ENCODE results near the gene ZNF311. TPM values are rescaled to one million over a fixed set of nuclear protein-coding genes. Genes with fewer than 3 reads are reported as not detected.

ZNF311 gene
- total and polyA plus RNA-seq, 2 of the 13 experiments (the other 11 are each of a cell fraction or from before 2014, with no cell fraction given): not detected

DNA sequence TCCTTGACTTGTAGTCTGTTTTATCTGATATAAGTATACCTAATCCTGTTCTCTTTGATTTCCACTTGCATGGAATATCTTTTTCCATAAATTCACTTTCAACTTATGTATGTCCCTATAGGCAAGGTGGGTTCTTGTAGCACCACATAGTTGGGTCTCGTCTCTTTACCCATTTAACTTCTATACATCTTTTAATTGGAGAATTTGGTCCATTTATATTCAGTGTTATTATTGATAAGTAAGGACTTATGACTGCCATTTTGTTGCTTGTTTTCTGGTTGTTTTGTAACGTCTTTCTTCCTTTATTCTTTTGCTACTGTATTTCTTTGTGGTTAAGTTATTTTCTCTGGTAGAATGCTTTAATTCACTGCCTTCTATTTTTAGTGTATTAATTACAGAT, 14.5 kb upstream of the ZNF311 start:
- Histone ChIP-seq H3K79me2 (ENCODE audit: insufficient read depth, low read length) (no peaks in the 10 kb centered on the region), H3K27ac (ENCODE audit: extremely low read length, insufficient read depth, low read length) (no peak overlapping the region), H3K4me1 (ENCODE audit: insufficient read depth, low read length) (peaks cover 22% of the 10 kb centered on the region), H3K4me3 (replicated peaks in 1 of 3; ENCODE audit: insufficient read depth in 1 of 3, low read depth in 2 of 3, low read length in 3 of 3) (no peak overlapping the region), H3K36me3 (replicated peaks in 1 of 2; ENCODE audit: control insufficient read depth in 1 of 2, insufficient read depth in 2 of 2, low read length in 2 of 2) (no peaks in the 10 kb centered on the region), H3K4me2 (ENCODE audit: low read depth, low read length) (no peak overlapping the region), H3K9me3 (ENCODE audit: low read length) (no peaks in the 10 kb centered on the region), H3K9ac (ENCODE audit: insufficient read depth, low read depth, low read length) (no peak overlapping the region), H3K27me3 (ENCODE audit: control insufficient read depth in 1 of 2, insufficient read depth in 2 of 2, low read length in 2 of 2) (no peaks in the 10 kb centered on the region; a peak in 1 of 5 replicates), H4K20me1 (ENCODE audit: insufficient read depth, low read length) (no peaks in the 10 kb centered on the region), H2AFZ (ENCODE audit: low read length) (no peak overlapping the region)
- in situ Hi-C loops (cut with HindIII; ENCODE audit: extremely low pct_ligation_motif_present, low pct_unique_long_range_greater_than_20kb): loop anchor here (5.0 to 10.0 kb wide), 4 partner anchors 77 to 335 kb away; no protein-coding TSS in a partner anchor
- no peak for TF ChIP-seq EZH2 (conservative IDR thresholded peaks at IDR 0.05; ENCODE audit: low read depth, low read length)
- FAIRE-seq (no peak), DNase-seq (ENCODE audit: low spot score) (no peak), ATAC-seq (no peak)
- BruUV-seq (replicated peaks): no TSS peak
- POLR2A ChIA-PET: no interaction called here
- intact Hi-C loops (cut with micrococcal nuclease; ENCODE audit: unreplicated experiment): loop anchor here (5.0 kb wide), 1 partner anchor 142 kb away; no protein-coding TSS in a partner anchor
- CTCF ChIA-PET (ENCODE audit: low intra/inter-chr PET ratio, low total read pairs): no interaction called here
- WGBS (ENCODE audit: low lambda C conversion rate): 34% methylated on average over 2 of the region's 2 CpGs

DNA sequence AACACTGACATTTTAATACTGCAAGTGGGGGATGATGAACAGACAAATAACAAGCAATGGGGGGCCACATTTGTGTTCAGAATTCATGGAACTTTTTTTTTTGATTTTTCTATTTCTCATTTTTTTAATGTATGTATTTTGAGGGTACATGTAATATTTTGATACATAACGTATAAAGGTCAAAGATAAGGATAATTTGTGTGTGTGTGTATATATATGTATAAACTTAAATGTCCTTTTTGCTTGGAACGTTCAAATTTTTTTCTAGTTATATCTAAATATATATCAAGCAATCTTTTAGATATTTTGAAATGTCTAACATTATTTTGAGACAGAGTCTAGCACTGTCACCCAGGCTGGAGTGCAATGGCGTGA, 12.3 kb upstream of the ZNF311 start:
- Histone ChIP-seq H3K4me1 (ENCODE audit: insufficient read depth, low read length) (peaks cover 22% of the 10 kb centered on the region), H3K4me2 (ENCODE audit: low read depth, low read length) (peak overlapping the region; percentile 98), H3K9me3 (ENCODE audit: low read length) (no peaks in the 10 kb centered on the region), H4K20me1 (ENCODE audit: insufficient read depth, low read length) (no peaks in the 10 kb centered on the region), H3K9ac (ENCODE audit: insufficient read depth, low read depth, low read length) (no peak overlapping the region), H3K27ac (ENCODE audit: extremely low read length, insufficient read depth, low read length) (no peak overlapping the region), H2AFZ (ENCODE audit: low read length) (no peak overlapping the region), H3K4me3 (replicated peaks in 1 of 3; ENCODE audit: insufficient read depth in 1 of 3, low read depth in 2 of 3, low read length in 3 of 3) (peak overlapping the region in 1 of 3 experiments; percentile 70; a peak in 3 of 6 replicates), H3K79me2 (ENCODE audit: insufficient read depth, low read length) (no peaks in the 10 kb centered on the region), H3K36me3 (replicated peaks in 1 of 2; ENCODE audit: control insufficient read depth in 1 of 2, insufficient read depth in 2 of 2, low read length in 2 of 2) (no peaks in the 10 kb centered on the region), H3K27me3 (ENCODE audit: control insufficient read depth in 1 of 2, insufficient read depth in 2 of 2, low read length in 2 of 2) (no peaks in the 10 kb centered on the region; a peak in 2 of 5 replicates)
- intact Hi-C loops (cut with micrococcal nuclease; ENCODE audit: unreplicated experiment): loop anchor here (5.0 kb wide), 1 partner anchor 140 kb away; no protein-coding TSS in a partner anchor
- in situ Hi-C loops (cut with HindIII; ENCODE audit: extremely low pct_ligation_motif_present, low pct_unique_long_range_greater_than_20kb): loop anchor here (5.0 to 10.0 kb wide), 4 partner anchors 75 to 333 kb away; no protein-coding TSS in a partner anchor
- DNase-seq (ENCODE audit: low spot score) (no peak), ATAC-seq (no peak), FAIRE-seq (no peak)
- POLR2A ChIA-PET: no interaction called here
- no TSS peak for BruUV-seq (replicated peaks)
- TF ChIP-seq SIN3B (IDR thresholded peaks at IDR 0.05; ENCODE audit: low read length) (no peak), SMYD3 (CRISPR knock-in tag; IDR thresholded peaks at IDR 0.05) (0 out of 2 replicates have a peak, but pooled peaks have one; percentile 23), TBX2 (CRISPR knock-in tag; IDR thresholded peaks at IDR 0.05; ENCODE audit: borderline replicate concordance) (no peak), ZNF558 (CRISPR knock-in tag; IDR thresholded peaks at IDR 0.05; ENCODE audit: borderline replicate concordance) (no peak), AGO2 (optimal IDR thresholded peaks at IDR 0.05; ENCODE audit: low read depth, low read length) (no peak), ZNF205 (CRISPR knock-in tag; IDR thresholded peaks at IDR 0.05) (no peak), KDM6A (CRISPR knock-in tag; IDR thresholded peaks at IDR 0.05; ENCODE audit: low read depth) (no peak), ZNF431 (CRISPR knock-in tag; IDR thresholded peaks at IDR 0.05; ENCODE audit: borderline replicate concordance, low read depth) (no peak)
- CTCF ChIA-PET (ENCODE audit: low intra/inter-chr PET ratio, low total read pairs): interaction anchor here (0.9 to 3.5 kb wide), 12 partner anchors 32 to 572 kb away, joined by 4 to 84 read pairs (median 6); no protein-coding TSS in a partner anchor
- WGBS (ENCODE audit: low lambda C conversion rate): 38% methylated on average over 3 of the region's 3 CpGs
